Stimulated activated CD8-positive, alpha-beta memory T cell treated with anti-CD3 and anti-CD28 coated beads, Interleukin-4, amount 100 ng/mL, for 4 hours (primary cell): ENCODE measurements around the gene SPTSSB.

Experiments used
- DNase-seq, 2 donors: peaks; one replicate each; pipeline ENCODE4 v3.0.0-alpha.2; 2020; ENCODE audit warnings: low read depth in 2 of 2, low spot score in 1 of 2

The SPTSSB gene

GRCh38 chr3:161371441-161372320 lies at the start of gene SPTSSB:
SPTSSB (minus strand) TSS chr3:161371517; CDS start chr3:161346323, 25,194 bp downstream.
- peak in 1 of 2 donors; percentile 5 for DNase-seq

- no peak for DNase-seq
Observed at GRCh38 chr3:161420746-161421145, 49.4 kb upstream of the SPTSSB start.

GRCh38 chr3:161419555-161420333 lies 48.4 kb upstream of the SPTSSB start:
- DNase-seq: no peak

GRCh38 chr3:161415506-161416231 lies 44.4 kb upstream of the SPTSSB start:
- DNase-seq: no peak

GRCh38 chr3:161414907-161415306 lies 43.6 kb upstream of the SPTSSB start:
- no peak for DNase-seq

GRCh38 chr3:161413855-161414210 lies 42.5 kb upstream of the SPTSSB start:
- no peak for DNase-seq

- DNase-seq: no peak
Observed at GRCh38 chr3:161413127-161413854, 42.0 kb upstream of the SPTSSB start.

GRCh38 chr3:161412123-161412522 lies 40.8 kb upstream of the SPTSSB start:
- DNase-seq: no peak

GRCh38 chr3:161409858-161410257 lies 38.5 kb upstream of the SPTSSB start:
- DNase-seq: no peak

GRCh38 chr3:161409069-161409468 lies 37.8 kb upstream of the SPTSSB start:
- no peak for DNase-seq

- no peak for DNase-seq
Observed at GRCh38 chr3:161406594-161407555, 35.6 kb upstream of the SPTSSB start.

GRCh38 chr3:161405836-161406235 lies 34.5 kb upstream of the SPTSSB start:
- no peak for DNase-seq

GRCh38 chr3:161405087-161405486 lies 33.8 kb upstream of the SPTSSB start:
- DNase-seq: no peak

GRCh38 chr3:161403251-161403650 lies 31.9 kb upstream of the SPTSSB start:
- no peak for DNase-seq

- DNase-seq: no peak
Observed at GRCh38 chr3:161401389-161401788, 30.1 kb upstream of the SPTSSB start.

GRCh38 chr3:161400650-161401049 lies 29.3 kb upstream of the SPTSSB start:
- no peak for DNase-seq

- no peak for DNase-seq
Observed at GRCh38 chr3:161395115-161396012, 24.0 kb upstream of the SPTSSB start.

GRCh38 chr3:161393803-161394202 lies 22.5 kb upstream of the SPTSSB start:
- no peak for DNase-seq

- no peak for DNase-seq
Observed at GRCh38 chr3:161393310-161393709, 22.0 kb upstream of the SPTSSB start.
